Mesothelial cell of epicardium (in vitro differentiated cells): Measurements from ENCODE around the gene DMBX1. TPM values are rescaled to one million over a fixed set of nuclear protein-coding genes. Genes with fewer than 3 reads are reported as not detected.

Source experiments
- DNase-seq, 2 experiments: peaks; one replicate each; pipeline ENCODE4 v3.0.0; 2021; ENCODE audit warnings: low spot score in 2 of 2; ENCODE audit not compliant: unreplicated experiment in 2 of 2
- H3K27ac Mint-ChIP-seq: 2 replicates; pipeline ENCODE4 v1.8.0; 2021; ENCODE audit warnings: mixed read lengths
- H3K27me3 Mint-ChIP-seq: 2 replicates; pipeline ENCODE4 v1.8.0; 2021; ENCODE audit warnings: low read depth, mixed read lengths
- H3K36me3 Mint-ChIP-seq: 2 replicates; pipeline ENCODE4 v1.8.0; 2021; ENCODE audit warnings: mixed read lengths
- H3K4me1 Mint-ChIP-seq: 2 replicates; pipeline ENCODE4 v1.8.0; 2021; ENCODE audit warnings: mixed read lengths
- H3K4me3 Mint-ChIP-seq: 2 replicates; pipeline ENCODE4 v1.8.0; 2021; ENCODE audit warnings: mild to moderate bottlenecking, moderate library complexity, mixed read lengths
- H3K9me3 Mint-ChIP-seq: 2 replicates; pipeline ENCODE4 v1.8.0; 2021; ENCODE audit warnings: mixed read lengths
- total RNA-seq: library from RNA; stranded (reverse); gene quantifications from 3 replicates; pipeline ENCODE4 v1.2.1, GENCODE V29; 2021
- TF ChIP-seq, protein P1 (sequence below): fragments of 200-600 bp; sonication (generic); IDR thresholded peaks from one replicate; pipeline ENCODE4 v1.5.0; 2021; ENCODE audit warnings: antibody characterized with exemption; ENCODE audit not compliant: unreplicated experiment

DMBX1 gene
- total RNA-seq, 1 donor from 2014 or later = not detected

DNA sequence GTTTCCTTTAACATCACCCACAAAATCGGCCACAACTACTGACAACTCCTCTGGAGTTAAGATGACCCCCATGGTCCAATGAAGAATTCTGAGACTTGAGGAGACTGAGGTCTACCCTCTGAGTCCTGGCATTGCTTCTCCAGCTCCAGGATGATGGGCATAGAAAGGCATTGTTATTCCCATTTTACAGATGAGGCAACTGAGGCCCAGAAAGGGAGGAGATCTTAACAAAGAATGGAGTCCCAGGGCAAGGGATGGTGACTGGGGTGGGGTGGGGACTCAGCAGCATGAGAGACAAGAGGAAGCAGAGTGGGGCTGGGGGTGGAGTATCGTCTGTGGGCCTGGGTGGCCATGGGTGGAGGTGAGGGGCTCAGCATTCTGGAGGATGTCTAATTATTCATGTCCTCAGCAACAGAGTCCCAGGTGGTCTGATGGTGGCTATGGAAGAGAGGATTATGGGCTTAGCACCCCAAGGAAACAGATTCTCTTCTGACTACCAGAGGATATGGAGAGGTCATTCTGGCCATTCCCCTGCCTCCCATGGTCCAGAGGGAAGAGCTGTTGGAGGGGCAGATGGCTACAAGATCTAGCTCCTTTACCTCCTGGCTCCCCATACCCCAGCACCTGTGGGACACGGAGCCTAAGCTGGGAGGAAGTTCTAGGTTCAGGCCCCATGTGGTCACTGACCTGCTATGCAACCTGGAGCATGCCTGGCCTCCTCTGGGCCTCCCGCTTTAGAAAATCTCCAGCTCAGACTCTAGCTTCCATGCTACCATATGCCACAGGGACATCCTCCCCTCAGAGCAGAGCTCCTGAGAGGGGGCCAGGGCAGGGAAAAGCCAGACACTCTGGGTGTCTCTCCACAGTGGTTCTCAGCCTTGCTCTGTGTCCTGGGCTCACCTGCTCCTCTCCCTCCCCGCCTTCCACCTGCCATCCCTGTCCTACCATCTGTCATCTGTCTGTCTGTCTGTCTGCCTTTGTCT, 37.4 kb upstream of the DMBX1 start:
- Mint-ChIP-seq H3K36me3 (no peaks in the 10 kb centered on the region), H3K9me3 (no peaks in the 10 kb centered on the region), H3K4me3 (no peak overlapping the region), H3K27ac (no peak overlapping the region), H3K27me3 (peaks cover 95% of the 10 kb centered on the region), H3K4me1 (peaks cover 16% of the 10 kb centered on the region)
- DNase-seq = no peak
- TF ChIP-seq, protein P1, sequence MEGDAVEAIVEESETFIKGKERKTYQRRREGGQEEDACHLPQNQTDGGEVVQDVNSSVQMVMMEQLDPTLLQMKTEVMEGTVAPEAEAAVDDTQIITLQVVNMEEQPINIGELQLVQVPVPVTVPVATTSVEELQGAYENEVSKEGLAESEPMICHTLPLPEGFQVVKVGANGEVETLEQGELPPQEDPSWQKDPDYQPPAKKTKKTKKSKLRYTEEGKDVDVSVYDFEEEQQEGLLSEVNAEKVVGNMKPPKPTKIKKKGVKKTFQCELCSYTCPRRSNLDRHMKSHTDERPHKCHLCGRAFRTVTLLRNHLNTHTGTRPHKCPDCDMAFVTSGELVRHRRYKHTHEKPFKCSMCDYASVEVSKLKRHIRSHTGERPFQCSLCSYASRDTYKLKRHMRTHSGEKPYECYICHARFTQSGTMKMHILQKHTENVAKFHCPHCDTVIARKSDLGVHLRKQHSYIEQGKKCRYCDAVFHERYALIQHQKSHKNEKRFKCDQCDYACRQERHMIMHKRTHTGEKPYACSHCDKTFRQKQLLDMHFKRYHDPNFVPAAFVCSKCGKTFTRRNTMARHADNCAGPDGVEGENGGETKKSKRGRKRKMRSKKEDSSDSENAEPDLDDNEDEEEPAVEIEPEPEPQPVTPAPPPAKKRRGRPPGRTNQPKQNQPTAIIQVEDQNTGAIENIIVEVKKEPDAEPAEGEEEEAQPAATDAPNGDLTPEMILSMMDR = no peak

DNA sequence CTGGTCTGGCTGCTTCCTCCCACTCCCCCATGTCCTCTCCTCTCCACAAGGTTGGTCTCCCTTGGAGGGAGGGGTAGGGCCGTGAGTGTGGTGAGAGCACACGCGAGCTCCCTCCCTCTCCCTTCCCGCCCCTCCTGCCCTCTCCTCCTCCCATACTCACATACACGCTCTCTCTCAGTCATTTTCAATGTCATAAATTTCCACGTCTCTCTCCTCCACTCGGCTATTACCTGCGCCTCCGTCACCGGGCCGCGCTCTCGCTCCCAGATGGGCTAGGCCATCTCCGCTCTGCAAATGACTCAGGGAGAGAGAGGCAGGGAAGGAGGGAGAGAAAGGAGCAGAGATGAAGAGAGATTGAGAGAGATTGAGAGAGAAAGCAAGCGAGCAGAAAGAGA, 36.7 kb upstream of the DMBX1 start:
- H3K4me1 Mint-ChIP-seq = peaks cover 15% of the 10 kb centered on the region
- DNase-seq = no peak
- TF ChIP-seq, protein P1 = no peak
- no peaks in the 10 kb centered on the region for H3K9me3 Mint-ChIP-seq
- H3K27ac Mint-ChIP-seq = no peak overlapping the region
- H3K4me3 Mint-ChIP-seq = no peak overlapping the region
- H3K36me3 Mint-ChIP-seq = no peaks in the 10 kb centered on the region
- peaks cover 95% of the 10 kb centered on the region for H3K27me3 Mint-ChIP-seq

DNA sequence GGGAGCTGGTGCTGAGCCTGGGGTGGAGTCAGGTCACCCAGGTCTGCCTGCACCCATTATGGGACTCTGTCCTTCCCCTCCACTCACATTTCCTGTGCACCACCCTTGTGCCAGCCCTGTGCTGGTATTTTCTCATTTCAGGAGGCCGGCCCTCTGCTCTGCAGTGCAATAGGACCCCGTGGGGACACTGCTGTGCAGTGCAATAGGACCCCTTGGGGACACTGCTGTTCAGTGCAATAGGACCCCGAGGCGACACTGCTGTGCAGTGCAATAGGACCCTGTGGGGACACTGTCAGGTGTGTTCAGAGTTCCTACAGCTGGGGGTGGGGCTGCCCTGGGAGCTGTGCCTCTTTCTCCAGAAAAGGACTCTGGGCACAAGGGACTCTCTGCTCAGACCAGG, 36.2 kb upstream of the DMBX1 start:
- H3K4me3 Mint-ChIP-seq = no peak overlapping the region
- TF ChIP-seq, protein P1 = no peak
- H3K27ac Mint-ChIP-seq = no peak overlapping the region
- no peak for DNase-seq
- H3K4me1 Mint-ChIP-seq = peaks cover 12% of the 10 kb centered on the region
- H3K27me3 Mint-ChIP-seq = peaks cover 96% of the 10 kb centered on the region
- no peaks in the 10 kb centered on the region for H3K36me3 Mint-ChIP-seq
- H3K9me3 Mint-ChIP-seq = no peaks in the 10 kb centered on the region

DNA sequence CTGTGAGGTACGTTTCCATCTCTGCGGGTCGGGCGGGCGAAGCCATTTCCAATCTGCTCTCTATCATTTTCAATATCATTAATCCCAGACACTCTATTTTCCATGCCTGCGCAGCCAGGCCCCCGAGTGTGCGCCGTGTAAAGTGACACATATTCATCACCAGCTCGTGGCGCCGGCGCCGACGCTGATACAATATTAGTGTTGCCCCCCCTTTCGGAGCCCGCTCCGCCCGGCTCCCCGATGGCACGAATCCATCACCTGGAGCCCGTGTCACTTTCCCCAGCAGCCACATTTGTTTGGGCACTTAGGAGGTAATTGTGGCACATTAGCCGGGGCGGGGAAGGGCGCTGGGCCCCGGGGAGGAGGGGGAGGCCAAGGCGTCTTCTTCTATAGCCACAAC, 33.7 kb upstream of the DMBX1 start:
- Mint-ChIP-seq H3K27me3 (peaks cover 96% of the 10 kb centered on the region), H3K4me1 (peaks cover 8% of the 10 kb centered on the region), H3K27ac (no peak overlapping the region), H3K4me3 (no peak overlapping the region), H3K36me3 (no peaks in the 10 kb centered on the region), H3K9me3 (no peaks in the 10 kb centered on the region)
- TF ChIP-seq, protein P1 = no peak
- DNase-seq = no peak

DNA sequence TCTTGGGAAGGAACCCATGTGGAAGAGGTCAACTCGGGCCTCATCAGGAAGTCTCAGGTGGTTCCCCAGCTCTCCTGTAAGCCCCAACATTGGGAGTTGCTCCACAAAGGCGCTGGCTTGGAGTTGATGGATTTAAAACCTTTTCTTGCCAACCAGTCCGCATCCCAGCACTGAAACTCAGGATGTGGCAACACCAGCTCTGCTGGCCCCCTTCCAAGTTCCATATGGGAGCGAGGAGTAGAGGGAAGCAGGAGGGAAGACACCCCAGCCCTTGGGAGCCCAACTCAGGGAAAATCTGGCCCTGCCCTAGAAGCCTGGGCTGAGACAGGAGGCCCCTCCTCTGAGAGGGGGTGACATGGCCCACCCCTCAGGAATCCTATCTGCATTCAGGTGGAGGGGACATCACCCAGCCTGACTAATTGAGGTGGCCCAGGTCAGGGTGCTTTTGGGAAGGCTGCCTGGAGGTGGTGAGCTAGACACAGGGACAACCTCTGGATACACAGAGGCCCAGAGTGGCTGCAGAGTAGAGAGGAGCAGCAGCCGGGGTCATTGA, 33.1 kb upstream of the DMBX1 start:
- Mint-ChIP-seq H3K4me3 (no peak overlapping the region), H3K36me3 (no peaks in the 10 kb centered on the region), H3K9me3 (no peaks in the 10 kb centered on the region), H3K27ac (no peak overlapping the region), H3K27me3 (peaks cover 96% of the 10 kb centered on the region), H3K4me1 (peaks cover 8% of the 10 kb centered on the region)
- TF ChIP-seq, protein P1 = no peak
- DNase-seq = no peak
